ENCODE measurements around the gene ZNF75A.

- TF ChIP-seq EZH2phosphoT487 (IDR thresholded peaks at IDR 0.05; ENCODE audit: low read depth) (no peak), CTCF (IDR thresholded peaks at IDR 0.05; ENCODE audit: low read depth, low read length) (no peak)
Measured at GRCh38 chr16:3283543-3284447, 21.5 kb upstream of the ZNF75A start.
